LNCAP (cell line): ENCODE results near the gene GALNTL6.

Source experiments
- CTCF ChIP-seq: fragments of 450-650 bp; IDR thresholded peaks from 2 replicates; pipeline ENCODE4 v1.5.1; 2017; ENCODE audit warnings: mild to moderate bottlenecking

Gene GALNTL6

DNA sequence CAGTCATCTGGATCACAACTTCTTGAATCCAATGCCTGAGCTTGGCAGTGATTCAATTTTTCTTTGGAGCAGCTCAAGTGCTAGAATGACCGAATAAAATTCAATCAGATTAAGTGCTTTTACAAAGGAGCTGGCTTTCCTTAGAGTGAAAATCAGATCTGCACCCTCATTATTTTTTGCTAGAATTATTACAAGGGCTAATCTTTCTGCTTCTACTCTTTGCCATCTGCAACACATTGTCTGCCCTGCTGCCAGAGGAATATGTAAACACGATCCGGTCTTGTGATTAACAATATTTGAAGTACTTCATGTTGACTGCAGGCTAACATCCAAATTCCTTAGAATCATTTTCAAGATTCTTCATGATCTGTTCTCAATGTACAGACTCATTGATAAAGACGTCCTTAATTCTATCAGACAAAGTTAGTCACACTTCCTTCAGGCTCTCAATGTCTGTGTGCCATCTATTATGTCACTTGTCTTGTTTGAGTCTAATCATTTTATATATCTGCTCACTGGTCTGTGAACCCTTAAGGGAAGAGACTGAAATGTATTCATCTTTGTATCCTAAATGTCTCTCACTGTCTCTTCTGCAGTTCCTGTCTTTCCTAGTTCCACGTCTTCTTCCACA is 531.2 kb downstream of the GALNTL6 start:
- no peak for TF ChIP-seq CTCF

DNA sequence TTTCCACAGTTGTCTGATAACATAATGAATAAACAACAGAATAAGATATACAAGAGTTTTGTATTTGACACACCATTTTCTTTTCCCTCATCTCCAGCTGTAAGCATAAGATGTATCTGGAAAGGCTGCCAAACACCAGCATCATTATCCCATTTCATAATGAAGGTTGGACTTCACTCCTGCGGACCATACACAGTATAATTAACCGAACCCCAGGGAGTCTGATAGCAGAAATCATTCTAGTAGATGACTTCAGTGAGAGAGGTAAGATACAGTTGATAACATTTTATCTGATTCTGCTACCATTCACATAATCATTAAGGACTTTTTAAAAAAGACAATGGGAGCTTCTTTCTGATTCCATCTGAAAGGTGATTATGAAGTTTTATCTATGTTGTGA is 535.2 kb downstream of the GALNTL6 start:
- no peak for TF ChIP-seq CTCF

DNA sequence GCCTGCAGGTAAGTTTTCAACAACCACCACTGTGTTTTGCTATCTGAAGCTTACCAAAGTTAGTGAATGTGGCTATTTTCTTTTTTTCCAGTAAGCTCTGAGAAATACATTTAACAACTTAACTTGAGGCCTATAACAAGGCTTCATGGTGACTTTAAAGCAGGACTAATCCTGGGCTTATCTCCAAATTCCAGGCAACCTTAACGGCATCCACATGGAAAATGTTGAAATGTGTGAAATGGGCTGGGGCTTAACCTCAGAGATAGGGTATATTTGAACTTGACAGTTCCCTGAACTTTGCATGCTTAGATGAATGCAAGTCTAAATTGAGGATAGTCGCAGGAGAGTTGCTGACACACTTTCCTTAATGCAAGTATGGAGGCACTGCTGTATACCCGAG is 539.2 kb downstream of the GALNTL6 start:
- TF ChIP-seq CTCF, result no peak

GRCh38 chr4:172356016-172356415 is 542.8 kb downstream of the GALNTL6 start:
- TF ChIP-seq CTCF, result no peak

GRCh38 chr4:172357006-172357540 is 543.9 kb downstream of the GALNTL6 start:
- TF ChIP-seq CTCF, result no peak

- TF ChIP-seq CTCF, result no peak
Measured at GRCh38 chr4:172362569-172362968, 549.4 kb downstream of the GALNTL6 start.

DNA sequence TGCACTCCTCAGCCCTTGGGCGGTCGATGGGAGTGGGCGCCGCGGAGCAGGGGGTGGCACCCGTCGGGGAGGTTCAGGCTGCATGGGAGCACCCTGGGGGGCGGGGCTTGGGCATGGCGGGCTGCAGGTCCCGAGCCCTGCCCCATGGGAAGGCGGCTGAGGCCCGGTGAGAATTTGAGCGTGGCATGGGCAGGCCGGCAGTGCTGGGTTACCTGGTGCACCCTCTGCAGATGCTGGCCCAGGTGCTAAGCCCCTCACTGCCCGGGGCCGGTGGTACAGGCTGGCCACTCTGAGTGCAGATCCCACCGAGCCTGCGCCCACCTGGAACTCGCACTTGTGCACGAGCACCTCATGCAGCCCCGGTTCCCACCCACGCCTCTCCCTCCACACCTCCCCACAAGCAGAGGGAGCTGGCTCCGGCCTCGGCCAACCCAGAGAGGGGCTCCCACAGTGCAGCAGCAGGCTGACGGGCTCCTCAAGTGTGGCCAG is 556.3 kb downstream of the GALNTL6 start:
- TF ChIP-seq CTCF, result no peak
